HepG2 (cell line): ENCODE results near the gene RAP2A. TPM values are rescaled to one million over a fixed set of nuclear protein-coding genes. Genes with fewer than 3 reads are reported as not detected.

ENCODE experiments used
- FOXC1 ChIP-seq: sonication (generic); formaldehyde crosslinking; IDR thresholded peaks from 2 replicates; pipeline ENCODE4 v1.8.0; 2022; ENCODE audit warnings: mild to moderate bottlenecking, missing genetic modification reagents, borderline replicate concordance
- FOXO1 ChIP-seq: sonication (generic); formaldehyde crosslinking; IDR thresholded peaks from 2 replicates; pipeline ENCODE4 v1.4.0; 2020; ENCODE audit warnings: missing genetic modification reagents
- GTF2F1 ChIP-seq: fragments of 150-350 bp; IDR thresholded peaks from 2 replicates; pipeline ENCODE4 v1.6.1; 2014; ENCODE audit warnings: low read length
- HNF4G ChIP-seq, 2 experiments: sonication (generic) in 1 of 2; formaldehyde crosslinking in 1 of 2; IDR thresholded peaks; 2 replicates each; pipeline versions ENCODE4 v1.4.0 to v1.6.1; 2011 to 2020; ENCODE audit warnings: borderline replicate concordance in 2 of 2, low read depth in 2 of 2, mild to moderate bottlenecking in 2 of 2, low read length in 1 of 2, missing genetic modification reagents in 1 of 2, moderate library complexity in 1 of 2
- MAF1 ChIP-seq: sonication (generic); formaldehyde crosslinking; IDR thresholded peaks from 2 replicates; pipeline ENCODE4 v1.5.0; 2020; ENCODE audit warnings: missing genetic modification reagents, borderline replicate concordance
- MED8 ChIP-seq: sonication (generic); formaldehyde crosslinking; IDR thresholded peaks from 2 replicates; pipeline ENCODE4 v1.8.1; 2023; ENCODE audit warnings: mild to moderate bottlenecking, missing genetic modification reagents; ENCODE audit not compliant: insufficient replicate concordance
- ZKSCAN8 ChIP-seq: IDR thresholded peaks from 2 replicates; pipeline ENCODE4 v1.6.1; 2016; ENCODE audit warnings: borderline replicate concordance, missing genetic modification reagents, missing compliant biosample characterization
- ZNF292 ChIP-seq: sonication (generic); formaldehyde crosslinking; IDR thresholded peaks from 2 replicates; pipeline ENCODE4 v1.8.1; 2022; ENCODE audit warnings: mild to moderate bottlenecking, low read depth, missing genetic modification reagents, borderline replicate concordance
- ZNF367 ChIP-seq: sonication (generic); formaldehyde crosslinking; IDR thresholded peaks from 2 replicates; pipeline ENCODE4 v1.4.0; 2020; ENCODE audit warnings: missing genetic modification reagents, borderline replicate concordance
- ZNF577 ChIP-seq: sonication (generic); formaldehyde crosslinking; IDR thresholded peaks from 2 replicates; pipeline ENCODE4 v1.4.0; 2020; ENCODE audit warnings: mild to moderate bottlenecking, low read depth, missing genetic modification reagents, borderline replicate concordance
- ZNF720 ChIP-seq: sonication (generic); formaldehyde crosslinking; IDR thresholded peaks from 2 replicates; pipeline ENCODE4 v1.4.0; 2020; ENCODE audit warnings: missing genetic modification reagents
- polyA plus RNA-seq, 8 experiments: library from polyadenylated mRNA; depleted of rRNA in 3 of 8; stranded (reverse) in 7 of 8; unstranded in 1 of 8; fragments of >200 nt; fragmentation: Illumina TruSeq in 4 of 8; extraction: Trizol in 4 of 8; gene quantifications; 2 replicates each; pipeline versions ENCODE4 v1.2.1 to v1.2.3, GENCODE V29; 2011 to 2016; ENCODE audit warnings: low read depth in 4 of 8, missing spikeins in 1 of 8, mixed read lengths in 1 of 8; ENCODE audit not compliant: insufficient read depth in 1 of 8
- total RNA-seq, 5 experiments: library from RNA; depleted of rRNA; stranded (reverse); fragments of >200 nt; fragmentation: Illumina TruSeq; extraction: Trizol; gene quantifications; 2 replicates each; pipeline ENCODE4 v1.2.3, GENCODE V29; 2016; ENCODE audit warnings: low read depth in 1 of 5
- TF ChIP-seq, protein P1 (sequence below): sonication (generic); formaldehyde crosslinking; IDR thresholded peaks from 2 replicates; pipeline ENCODE4 v1.5.0; 2020; ENCODE audit warnings: missing genetic modification reagents
- TF ChIP-seq, protein P2 (sequence below): sonication (generic); formaldehyde crosslinking; IDR thresholded peaks from 2 replicates; pipeline ENCODE4 v1.4.0; 2020; ENCODE audit warnings: missing genetic modification reagents, borderline replicate concordance
- TF ChIP-seq, protein P3 (sequence below): sonication (generic); formaldehyde crosslinking; IDR thresholded peaks from 2 replicates; pipeline ENCODE4 v1.5.0; 2020; ENCODE audit warnings: mild to moderate bottlenecking, missing genetic modification reagents, borderline replicate concordance
- TF ChIP-seq, protein P4 (sequence below): IDR thresholded peaks from 2 replicates; pipeline ENCODE4 v1.6.1; 2016
- TF ChIP-seq, protein P5 (sequence below): IDR thresholded peaks from 2 replicates; pipeline ENCODE4 v1.6.1; 2016

The RAP2A gene
- total and polyA plus RNA-seq, 2 of the 13 experiments (the other 11 are each of a cell fraction or from before 2014, with no cell fraction given), result 9.9 to 23.1 TPM

DNA sequence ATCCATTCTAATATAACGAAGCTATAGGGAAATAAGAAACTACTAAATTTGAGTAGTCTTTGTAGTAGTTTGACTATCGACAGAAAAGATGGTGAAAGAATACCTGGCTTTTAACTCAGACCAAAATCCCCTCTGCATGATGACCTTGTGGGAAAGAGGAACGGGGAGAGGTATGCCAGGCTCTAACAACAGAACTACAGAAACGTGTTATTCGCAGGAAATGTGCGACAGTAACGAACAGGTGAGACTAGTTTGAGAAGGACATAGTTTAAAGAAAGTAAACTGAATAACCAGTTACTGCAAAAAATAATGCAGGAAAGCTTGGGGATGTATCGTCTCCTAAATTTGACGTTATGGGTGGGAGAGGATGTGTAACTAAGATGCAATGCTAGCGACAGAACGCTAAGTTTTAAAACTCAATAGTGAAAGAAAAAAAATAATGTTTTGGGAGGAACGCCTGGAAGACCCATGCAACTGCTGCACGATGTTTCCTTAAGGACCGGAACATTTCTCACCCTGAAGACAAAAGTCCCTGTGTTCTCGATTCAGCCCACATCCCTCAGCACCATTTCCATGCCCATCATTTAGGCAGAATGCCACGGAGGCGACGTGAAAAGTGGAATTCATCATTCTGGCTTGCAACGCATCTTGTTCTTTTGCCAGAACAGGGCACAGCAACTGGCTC lies 1.6 kb upstream of the RAP2A start (continued):
- TF ChIP-seq ZNF720, result no peak
- TF ChIP-seq, protein P1, sequence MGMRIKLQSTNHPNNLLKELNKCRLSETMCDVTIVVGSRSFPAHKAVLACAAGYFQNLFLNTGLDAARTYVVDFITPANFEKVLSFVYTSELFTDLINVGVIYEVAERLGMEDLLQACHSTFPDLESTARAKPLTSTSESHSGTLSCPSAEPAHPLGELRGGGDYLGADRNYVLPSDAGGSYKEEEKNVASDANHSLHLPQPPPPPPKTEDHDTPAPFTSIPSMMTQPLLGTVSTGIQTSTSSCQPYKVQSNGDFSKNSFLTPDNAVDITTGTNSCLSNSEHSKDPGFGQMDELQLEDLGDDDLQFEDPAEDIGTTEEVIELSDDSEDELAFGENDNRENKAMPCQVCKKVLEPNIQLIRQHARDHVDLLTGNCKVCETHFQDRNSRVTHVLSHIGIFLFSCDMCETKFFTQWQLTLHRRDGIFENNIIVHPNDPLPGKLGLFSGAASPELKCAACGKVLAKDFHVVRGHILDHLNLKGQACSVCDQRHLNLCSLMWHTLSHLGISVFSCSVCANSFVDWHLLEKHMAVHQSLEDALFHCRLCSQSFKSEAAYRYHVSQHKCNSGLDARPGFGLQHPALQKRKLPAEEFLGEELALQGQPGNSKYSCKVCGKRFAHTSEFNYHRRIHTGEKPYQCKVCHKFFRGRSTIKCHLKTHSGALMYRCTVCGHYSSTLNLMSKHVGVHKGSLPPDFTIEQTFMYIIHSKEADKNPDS (CRISPR knock-in tag), result no peak
- TF ChIP-seq, protein P2, sequence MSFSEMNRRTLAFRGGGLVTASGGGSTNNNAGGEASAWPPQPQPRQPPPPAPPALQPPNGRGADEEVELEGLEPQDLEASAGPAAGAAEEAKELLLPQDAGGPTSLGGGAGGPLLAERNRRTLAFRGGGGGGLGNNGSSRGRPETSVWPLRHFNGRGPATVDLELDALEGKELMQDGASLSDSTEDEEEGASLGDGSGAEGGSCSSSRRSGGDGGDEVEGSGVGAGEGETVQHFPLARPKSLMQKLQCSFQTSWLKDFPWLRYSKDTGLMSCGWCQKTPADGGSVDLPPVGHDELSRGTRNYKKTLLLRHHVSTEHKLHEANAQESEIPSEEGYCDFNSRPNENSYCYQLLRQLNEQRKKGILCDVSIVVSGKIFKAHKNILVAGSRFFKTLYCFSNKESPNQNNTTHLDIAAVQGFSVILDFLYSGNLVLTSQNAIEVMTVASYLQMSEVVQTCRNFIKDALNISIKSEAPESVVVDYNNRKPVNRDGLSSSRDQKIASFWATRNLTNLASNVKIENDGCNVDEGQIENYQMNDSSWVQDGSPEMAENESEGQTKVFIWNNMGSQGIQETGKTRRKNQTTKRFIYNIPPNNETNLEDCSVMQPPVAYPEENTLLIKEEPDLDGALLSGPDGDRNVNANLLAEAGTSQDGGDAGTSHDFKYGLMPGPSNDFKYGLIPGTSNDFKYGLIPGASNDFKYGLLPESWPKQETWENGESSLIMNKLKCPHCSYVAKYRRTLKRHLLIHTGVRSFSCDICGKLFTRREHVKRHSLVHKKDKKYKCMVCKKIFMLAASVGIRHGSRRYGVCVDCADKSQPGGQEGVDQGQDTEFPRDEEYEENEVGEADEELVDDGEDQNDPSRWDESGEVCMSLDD (CRISPR knock-in tag), result no peak
- no peak for TF ChIP-seq GTF2F1
- no peak for TF ChIP-seq MAF1 (CRISPR knock-in tag)
- TF ChIP-seq HNF4G (IDR thresholded peaks at IDR 0.05; ENCODE audit: borderline replicate concordance, low read depth, low read length), result no peak
- no peak for TF ChIP-seq HNF4G (CRISPR knock-in tag; IDR thresholded peaks at IDR 0.05; ENCODE audit: borderline replicate concordance, low read depth)
- no peak for TF ChIP-seq ZKSCAN8 (CRISPR knock-in tag)
- TF ChIP-seq MED8 (CRISPR knock-in tag), result no peak
- TF ChIP-seq ZNF292, result no peak
- TF ChIP-seq, protein P3, sequence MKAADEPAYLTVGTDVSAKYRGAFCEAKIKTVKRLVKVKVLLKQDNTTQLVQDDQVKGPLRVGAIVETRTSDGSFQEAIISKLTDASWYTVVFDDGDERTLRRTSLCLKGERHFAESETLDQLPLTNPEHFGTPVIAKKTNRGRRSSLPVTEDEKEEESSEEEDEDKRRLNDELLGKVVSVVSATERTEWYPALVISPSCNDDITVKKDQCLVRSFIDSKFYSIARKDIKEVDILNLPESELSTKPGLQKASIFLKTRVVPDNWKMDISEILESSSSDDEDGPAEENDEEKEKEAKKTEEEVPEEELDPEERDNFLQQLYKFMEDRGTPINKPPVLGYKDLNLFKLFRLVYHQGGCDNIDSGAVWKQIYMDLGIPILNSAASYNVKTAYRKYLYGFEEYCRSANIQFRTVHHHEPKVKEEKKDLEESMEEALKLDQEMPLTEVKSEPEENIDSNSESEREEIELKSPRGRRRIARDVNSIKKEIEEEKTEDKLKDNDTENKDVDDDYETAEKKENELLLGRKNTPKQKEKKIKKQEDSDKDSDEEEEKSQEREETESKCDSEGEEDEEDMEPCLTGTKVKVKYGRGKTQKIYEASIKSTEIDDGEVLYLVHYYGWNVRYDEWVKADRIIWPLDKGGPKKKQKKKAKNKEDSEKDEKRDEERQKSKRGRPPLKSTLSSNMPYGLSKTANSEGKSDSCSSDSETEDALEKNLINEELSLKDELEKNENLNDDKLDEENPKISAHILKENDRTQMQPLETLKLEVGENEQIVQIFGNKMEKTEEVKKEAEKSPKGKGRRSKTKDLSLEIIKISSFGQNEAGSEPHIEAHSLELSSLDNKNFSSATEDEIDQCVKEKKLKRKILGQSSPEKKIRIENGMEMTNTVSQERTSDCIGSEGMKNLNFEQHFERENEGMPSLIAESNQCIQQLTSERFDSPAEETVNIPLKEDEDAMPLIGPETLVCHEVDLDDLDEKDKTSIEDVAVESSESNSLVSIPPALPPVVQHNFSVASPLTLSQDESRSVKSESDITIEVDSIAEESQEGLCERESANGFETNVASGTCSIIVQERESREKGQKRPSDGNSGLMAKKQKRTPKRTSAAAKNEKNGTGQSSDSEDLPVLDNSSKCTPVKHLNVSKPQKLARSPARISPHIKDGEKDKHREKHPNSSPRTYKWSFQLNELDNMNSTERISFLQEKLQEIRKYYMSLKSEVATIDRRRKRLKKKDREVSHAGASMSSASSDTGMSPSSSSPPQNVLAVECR, result no peak; the same call in 1 of the 2 replicates
- TF ChIP-seq ZNF367 (CRISPR knock-in tag), result no peak
- TF ChIP-seq FOXC1 (CRISPR knock-in tag), result 0 out of 2 replicates have a peak, but pooled peaks have one; percentile 27
- TF ChIP-seq ZNF577 (CRISPR knock-in tag), result no peak
- TF ChIP-seq FOXO1 (CRISPR knock-in tag), result 0 out of 2 replicates have a peak, but pooled peaks have one; percentile 16
- TF ChIP-seq, protein P4, sequence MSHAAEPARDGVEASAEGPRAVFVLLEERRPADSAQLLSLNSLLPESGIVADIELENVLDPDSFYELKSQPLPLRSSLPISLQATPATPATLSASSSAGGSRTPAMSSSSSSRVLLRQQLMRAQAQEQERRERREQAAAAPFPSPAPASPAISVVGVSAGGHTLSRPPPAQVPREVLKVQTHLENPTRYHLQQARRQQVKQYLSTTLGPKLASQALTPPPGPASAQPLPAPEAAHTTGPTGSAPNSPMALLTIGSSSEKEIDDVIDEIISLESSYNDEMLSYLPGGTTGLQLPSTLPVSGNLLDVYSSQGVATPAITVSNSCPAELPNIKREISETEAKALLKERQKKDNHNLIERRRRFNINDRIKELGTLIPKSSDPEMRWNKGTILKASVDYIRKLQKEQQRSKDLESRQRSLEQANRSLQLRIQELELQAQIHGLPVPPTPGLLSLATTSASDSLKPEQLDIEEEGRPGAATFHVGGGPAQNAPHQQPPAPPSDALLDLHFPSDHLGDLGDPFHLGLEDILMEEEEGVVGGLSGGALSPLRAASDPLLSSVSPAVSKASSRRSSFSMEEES (CRISPR knock-in tag), result no peak
- TF ChIP-seq, protein P5, sequence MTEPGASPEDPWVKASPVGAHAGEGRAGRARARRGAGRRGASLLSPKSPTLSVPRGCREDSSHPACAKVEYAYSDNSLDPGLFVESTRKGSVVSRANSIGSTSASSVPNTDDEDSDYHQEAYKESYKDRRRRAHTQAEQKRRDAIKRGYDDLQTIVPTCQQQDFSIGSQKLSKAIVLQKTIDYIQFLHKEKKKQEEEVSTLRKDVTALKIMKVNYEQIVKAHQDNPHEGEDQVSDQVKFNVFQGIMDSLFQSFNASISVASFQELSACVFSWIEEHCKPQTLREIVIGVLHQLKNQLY (CRISPR knock-in tag), result no peak
